NK-92 (cell line): Measurements from ENCODE around the gene TGFBR1.

Source experiments
- DNase-seq: peaks from one replicate; lab custom pipeline; 2025; ENCODE audit not compliant: unreplicated experiment; lab: John Stamatoyannopoulos, UW

The TGFBR1 gene

DNA sequence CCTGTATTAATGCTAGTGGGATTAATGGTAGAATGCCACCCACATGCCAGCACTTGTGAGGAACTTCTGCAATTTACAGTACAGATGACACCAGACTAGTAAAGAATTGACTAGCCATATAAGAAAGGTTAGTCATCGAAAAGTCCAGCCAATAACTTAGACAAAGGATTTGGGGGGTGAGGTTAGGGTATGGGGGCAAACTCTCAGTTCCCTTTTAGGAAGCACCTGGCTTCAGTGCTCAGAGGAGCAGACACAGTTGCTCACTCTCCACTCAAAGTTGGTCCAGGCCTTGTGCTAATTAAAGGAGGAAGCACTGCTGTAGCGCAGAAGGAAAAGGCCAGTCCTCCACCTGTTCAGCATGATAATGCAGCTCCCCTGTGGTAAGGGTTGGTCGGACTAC is 25.2 kb downstream of the TGFBR1 start:
- DNase-seq = no peak

DNA sequence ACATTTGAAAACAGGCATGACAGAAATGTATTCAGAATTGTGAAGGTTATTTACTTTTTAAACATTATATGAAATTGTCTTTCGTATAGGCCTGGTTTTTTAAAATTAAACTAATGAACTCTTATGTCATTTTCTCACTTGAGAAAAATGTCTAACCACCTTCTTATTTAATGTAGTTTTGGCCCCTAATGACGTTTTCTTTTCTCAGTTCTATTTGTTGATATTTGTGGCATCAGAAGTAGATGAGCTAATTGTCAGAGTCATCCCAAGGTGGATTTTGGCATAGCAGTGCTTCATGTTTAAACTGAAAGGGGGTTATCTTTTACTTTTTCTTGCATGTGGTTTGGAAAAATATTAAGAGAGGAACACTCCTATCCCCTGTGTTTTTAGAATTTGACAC is 28.2 kb downstream of the TGFBR1 start:
- no peak for DNase-seq

- no peak for DNase-seq
Observed at GRCh38 chr9:99134893-99135341, 30.0 kb downstream of the TGFBR1 start.

DNA sequence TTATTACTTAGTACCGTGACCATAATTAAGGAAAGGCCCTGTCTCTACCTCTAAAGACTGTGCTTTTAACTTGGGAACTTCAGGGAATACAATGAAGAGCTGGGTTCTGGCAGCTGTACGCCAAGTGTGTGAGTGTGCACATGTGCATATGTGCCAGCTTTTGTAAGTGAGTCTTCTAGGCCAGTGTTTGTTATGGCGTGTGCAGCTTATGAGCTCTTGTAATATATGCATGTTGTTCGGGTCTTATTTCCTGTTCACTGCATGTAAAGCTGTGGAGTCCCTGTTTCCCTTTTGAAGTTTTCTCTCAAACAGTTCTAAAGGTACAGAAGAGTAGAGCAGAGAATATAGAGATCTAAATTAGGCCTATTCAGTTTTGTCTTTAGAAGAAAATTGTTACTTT is 30.5 kb downstream of the TGFBR1 start:
- DNase-seq = no peak

GRCh38 chr9:99137225-99137624 is 32.3 kb downstream of the TGFBR1 start:
- no peak for DNase-seq

DNA sequence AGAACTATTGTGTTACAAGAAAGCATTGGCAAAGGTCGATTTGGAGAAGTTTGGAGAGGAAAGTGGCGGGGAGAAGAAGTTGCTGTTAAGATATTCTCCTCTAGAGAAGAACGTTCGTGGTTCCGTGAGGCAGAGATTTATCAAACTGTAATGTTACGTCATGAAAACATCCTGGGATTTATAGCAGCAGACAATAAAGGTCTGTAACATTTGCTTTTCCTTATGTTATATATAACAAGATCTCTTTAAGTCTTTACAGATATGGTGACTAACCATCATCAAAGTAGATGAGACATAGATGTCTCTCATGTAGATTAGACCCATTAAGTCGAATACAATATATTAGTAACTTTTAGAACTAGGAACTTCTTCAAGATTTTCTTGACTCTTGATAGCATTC is 33.0 kb downstream of the TGFBR1 start:
- no peak for DNase-seq

DNA sequence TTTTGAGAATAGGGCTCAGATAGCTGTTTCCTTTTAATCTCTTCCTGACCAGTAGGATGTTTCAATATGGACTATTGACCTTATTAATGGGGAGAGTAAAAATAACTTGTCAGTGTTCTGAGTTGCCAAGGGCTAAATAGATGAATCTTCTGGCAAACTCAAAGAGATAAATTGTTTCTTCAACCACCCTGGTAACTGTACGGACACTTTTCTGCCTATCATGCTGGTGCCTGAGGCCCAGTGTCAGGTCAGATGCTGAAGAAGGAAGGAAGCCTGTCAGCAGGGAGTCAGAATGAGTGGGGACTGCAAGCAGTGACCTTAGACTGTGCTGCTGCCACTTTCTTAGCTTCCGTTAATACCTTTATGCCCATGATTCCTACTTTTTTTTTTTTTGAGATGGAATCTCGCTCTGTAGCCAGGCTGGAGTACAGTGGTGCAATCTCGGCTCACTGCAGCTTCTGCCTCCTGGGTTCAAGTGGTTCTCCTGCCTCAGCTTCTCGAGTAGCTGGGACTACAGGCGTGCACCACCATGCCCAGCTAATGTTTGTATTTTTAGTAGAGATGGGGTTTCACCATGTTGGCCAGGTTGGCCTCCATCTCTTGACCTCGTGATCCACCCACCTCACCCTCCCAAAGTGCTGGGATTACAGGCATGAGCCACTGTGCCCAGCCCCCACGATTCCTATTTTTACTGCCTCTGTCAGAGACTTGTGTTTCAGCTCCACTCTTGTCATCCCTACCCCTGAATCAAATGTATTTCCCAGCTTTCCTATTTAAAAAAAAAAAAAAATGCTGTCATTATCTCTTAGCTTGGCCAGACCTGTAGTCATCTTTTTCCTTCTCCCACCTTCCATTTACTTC is 33.7 kb downstream of the TGFBR1 start:
- DNase-seq = no peak

- DNase-seq = no peak
Observed at GRCh38 chr9:99139868-99140267, 35.0 kb downstream of the TGFBR1 start.

- no peak for DNase-seq
Observed at GRCh38 chr9:99140685-99141314, 35.9 kb downstream of the TGFBR1 start.

GRCh38 chr9:99141849-99142248 is 36.9 kb downstream of the TGFBR1 start:
- DNase-seq = no peak

GRCh38 chr9:99142275-99142674 is 37.4 kb downstream of the TGFBR1 start:
- DNase-seq = no peak

- DNase-seq = no peak
Observed at GRCh38 chr9:99143655-99144054, 38.7 kb downstream of the TGFBR1 start.

GRCh38 chr9:99144966-99145365 is 40.1 kb downstream of the TGFBR1 start:
- DNase-seq = no peak

GRCh38 chr9:99146574-99146973 is 41.7 kb downstream of the TGFBR1 start:
- no peak for DNase-seq

DNA sequence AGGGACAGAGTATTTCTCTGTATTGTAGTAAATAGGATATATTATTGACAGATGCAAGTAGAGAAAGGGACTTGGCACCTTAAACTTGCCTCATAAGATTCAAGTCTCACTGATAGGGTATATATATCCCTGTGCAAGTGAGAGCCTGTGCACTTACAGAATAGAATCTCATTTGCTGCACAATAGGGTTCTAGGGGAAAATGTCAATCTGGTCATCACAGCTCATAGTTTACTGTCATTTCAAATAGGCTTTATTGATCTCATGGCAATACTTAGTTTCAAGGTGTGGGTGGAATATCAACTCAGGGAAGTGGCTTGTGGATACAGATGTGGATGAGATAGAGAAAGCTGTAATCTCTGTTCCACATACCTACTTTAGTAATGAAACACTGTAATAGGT is 42.3 kb downstream of the TGFBR1 start:
- no peak for DNase-seq

GRCh38 chr9:99150451-99151171 is 45.7 kb downstream of the TGFBR1 start:
- no peak for DNase-seq

DNA sequence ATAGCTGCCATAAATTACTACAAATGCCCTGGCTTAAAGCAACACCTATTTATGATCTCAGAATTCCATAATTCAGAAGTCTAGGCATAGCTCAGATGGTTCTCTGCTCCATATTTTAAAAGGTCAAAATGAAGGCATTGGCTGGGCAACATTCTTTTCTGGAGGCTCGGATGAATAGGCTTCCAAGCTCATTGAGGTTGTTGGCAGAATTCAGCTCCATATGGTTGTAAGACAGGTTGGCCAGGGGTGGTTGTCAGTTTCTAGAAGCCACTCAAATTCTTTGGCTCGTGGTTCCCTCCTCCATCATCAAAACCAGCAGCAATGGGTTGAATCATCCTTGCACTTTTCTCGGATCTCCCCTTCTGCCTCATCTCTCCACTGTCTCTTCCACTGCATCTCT is 49.4 kb downstream of the TGFBR1 start:
- DNase-seq = no peak

- no peak for DNase-seq
Observed at GRCh38 chr9:99155736-99156135, 50.8 kb downstream of the TGFBR1 start.

DNA sequence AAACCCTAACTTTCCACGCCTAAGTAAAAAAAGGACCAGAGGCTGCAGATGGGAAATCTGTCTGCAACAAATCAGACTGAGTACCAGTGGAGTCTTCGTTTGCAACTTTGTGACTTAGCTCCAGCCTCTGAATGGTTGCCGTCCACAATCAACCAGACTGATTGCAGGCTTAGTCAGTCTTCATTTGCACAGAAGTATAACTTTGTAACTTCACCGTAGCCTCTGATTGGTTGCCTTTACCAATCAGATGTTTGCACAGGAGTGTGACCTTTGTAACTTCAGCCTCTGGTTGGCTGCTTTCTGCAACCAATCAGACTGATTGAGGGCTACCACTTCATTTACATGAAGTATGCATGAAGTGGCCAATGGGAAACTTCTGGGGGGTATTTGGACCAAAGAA is 53.7 kb downstream of the TGFBR1 start:
- no peak for DNase-seq

DNA sequence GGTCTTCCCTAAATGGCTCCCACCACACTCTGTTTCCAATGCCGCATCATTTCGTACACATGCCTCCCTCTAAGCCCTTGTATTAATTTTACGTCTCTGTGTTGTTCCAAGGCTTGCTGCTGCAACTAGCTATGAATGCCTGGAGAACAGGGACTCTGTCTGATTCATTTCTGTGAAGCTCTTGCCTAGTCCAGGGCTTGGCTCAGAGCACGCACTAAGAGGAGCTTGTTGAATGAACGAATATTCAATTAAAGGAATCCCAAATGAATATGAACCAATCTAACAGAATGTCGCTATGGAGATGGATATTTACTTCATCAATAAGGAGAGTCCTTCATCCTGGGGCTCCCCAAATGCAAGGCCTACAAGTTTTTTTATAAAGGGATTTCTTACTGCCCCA is 55.3 kb downstream of the TGFBR1 start:
- DNase-seq = no peak

- no peak for DNase-seq
Observed at GRCh38 chr9:99162759-99163364, 57.9 kb downstream of the TGFBR1 start.

DNA sequence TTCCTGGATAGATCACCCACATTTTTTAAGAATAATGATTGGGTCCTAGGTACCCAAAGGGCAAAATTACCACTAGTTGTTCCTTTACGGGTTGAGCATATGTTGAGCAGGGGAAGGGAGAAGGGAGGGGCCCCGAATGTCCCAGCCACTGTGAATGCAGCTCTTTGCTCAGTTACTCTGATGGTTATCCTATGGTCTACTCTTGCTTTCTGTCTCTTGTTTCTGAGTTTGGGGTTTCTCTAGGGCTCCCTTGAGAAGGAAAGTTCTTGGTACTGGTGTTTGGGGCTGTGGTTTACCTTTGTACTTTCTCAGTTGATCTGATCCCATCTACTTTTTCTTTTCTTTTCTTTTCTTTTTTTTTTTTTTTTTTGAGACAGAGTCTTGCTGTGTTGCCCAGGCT is 61.2 kb downstream of the TGFBR1 start:
- no peak for DNase-seq
